Astrocyte (in vitro differentiated cells and primary cell): ENCODE results near the gene PPM1N.

Experiments
- CTCF ChIP-seq: IDR thresholded peaks from 2 replicates; pipeline ENCODE4 v1.5.1; 2011; ENCODE audit warnings: low read depth, mild to moderate bottlenecking, inconsistent platforms, low read length, moderate library complexity; ENCODE audit not compliant: insufficient read depth
- EZH2 ChIP-seq: IDR thresholded peaks from 2 replicates; pipeline ENCODE4 v1.6.1; 2012; ENCODE audit warnings: mild to moderate bottlenecking, low read length, inconsistent platforms; ENCODE audit not compliant: insufficient read depth

- no peak for TF ChIP-seq CTCF
- no peak for TF ChIP-seq EZH2
These were observed 5.4 kb upstream of the PPM1N start for GRCh38 chr19:45492627-45493470.
